Measurements from ENCODE around the gene TRABD2B.

GRCh38 chr1:47772960-47773682 lies 224.1 kb downstream of the TRABD2B start:
- no peak for TF ChIP-seq POLR2AphosphoS5 (IDR thresholded peaks at IDR 0.05)
- TF ChIP-seq CTCF (IDR thresholded peaks at IDR 0.05), result no peak

All from breast epithelium (tissue), 3 donors.